HG03457 (cell line): ENCODE data around the gene YAE1.

Source experiments
- ATAC-seq: cut with Tn5 transposase; IDR thresholded peaks from one replicate; pipeline ENCODE4 v1.9.1; 2021; ENCODE audit warnings: moderate number of reproducible peaks; ENCODE audit not compliant: unreplicated experiment

Gene YAE1

DNA sequence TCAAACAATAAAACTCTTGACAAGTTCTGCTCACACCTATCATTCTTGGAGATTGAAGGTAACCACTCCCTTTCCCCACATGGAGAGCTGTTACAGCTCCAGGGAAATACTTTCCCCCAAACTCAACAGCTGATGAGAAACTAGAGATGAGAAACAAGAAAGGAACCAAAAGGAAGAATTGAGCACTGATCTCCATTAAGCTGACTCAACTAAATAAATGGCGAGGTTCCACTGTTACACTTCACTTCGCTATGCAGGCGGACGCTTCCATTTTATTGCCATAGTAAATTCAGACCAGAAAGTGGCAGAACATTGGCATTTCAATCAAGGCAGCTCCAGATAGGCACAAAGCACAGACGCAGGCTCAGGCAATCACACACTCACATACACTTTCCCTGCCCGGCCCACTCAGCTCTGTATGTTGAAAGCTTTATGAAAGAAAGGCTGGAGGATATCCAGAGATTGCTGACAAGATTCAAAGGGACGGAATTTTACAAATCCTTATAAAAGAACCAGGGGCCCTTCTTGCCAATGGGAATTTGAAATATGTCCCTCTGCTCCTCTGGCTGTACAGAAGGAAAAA, 11.5 kb upstream of the YAE1 start:
- no peak for ATAC-seq

GRCh38 chr7:39557222-39557621, 9.0 kb upstream of the YAE1 start:
- no peak for ATAC-seq

GRCh38 chr7:39557911-39558310, 8.3 kb upstream of the YAE1 start:
- no peak for ATAC-seq

GRCh38 chr7:39560408-39560807, 5.8 kb upstream of the YAE1 start:
- ATAC-seq, result no peak

DNA sequence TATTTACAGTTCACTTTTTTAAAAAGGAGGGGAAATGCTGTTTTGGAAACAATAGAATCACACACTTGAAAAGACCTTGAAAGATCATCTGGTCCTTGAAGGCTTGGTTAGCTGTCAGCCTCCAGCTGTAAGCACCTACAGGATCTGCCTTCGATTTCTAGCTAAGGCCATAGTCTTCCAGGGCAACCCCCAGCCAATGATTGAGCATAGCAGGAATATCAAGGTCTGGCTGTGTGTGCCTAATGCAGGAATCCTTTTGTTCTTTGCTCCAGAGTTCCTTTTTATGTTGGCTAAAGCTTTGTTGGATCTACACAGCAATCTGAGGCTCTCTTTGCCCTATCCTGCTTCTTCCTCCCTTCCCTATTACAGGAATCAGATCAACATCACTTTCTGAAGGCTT, 5.2 kb upstream of the YAE1 start:
- ATAC-seq, result no peak

DNA sequence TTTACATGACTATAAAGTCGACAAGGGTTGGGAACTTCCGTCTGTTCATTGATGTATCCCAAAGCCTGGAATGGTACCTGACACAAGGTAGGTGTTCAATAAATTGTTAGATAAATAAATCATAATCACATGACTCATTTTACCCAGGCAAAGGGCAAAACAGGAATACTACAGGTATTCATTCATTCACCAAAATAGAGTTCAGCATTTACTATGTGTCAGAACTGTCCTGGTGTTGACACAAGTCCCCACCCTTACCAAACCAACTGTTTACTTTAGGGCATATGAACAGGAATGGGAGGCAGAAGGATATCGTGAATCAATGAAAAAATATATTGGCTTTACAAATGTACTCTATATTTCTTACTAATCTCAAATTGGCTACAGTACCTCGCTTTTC, 666 bp upstream of the YAE1 start:
- no peak for ATAC-seq

DNA sequence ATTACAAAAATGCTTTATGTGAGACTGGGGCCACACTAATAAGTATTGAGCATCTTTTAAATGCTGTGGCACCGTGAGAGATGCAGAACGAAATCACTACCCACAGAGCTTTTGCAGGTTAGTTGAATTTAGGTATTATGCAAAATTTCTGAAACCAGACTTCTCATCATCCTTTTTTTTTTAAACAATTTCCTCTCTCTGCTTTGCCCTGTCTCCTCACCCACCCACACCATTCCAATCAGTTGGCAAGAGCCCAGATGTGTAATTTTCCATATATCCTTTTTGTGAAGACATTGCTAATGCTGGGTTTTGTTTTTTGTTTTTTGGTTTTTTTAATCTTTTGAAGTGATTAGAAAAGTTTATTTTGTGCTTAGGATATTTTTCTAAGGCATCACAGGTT, 1.1 kb downstream of the YAE1 start:
- ATAC-seq, result no peak

GRCh38 chr7:39574673-39575349, 8.6 kb downstream of the YAE1 start:
- no peak for ATAC-seq

GRCh38 chr7:39577229-39577874, 11.1 kb downstream of the YAE1 start:
- no peak for ATAC-seq

DNA sequence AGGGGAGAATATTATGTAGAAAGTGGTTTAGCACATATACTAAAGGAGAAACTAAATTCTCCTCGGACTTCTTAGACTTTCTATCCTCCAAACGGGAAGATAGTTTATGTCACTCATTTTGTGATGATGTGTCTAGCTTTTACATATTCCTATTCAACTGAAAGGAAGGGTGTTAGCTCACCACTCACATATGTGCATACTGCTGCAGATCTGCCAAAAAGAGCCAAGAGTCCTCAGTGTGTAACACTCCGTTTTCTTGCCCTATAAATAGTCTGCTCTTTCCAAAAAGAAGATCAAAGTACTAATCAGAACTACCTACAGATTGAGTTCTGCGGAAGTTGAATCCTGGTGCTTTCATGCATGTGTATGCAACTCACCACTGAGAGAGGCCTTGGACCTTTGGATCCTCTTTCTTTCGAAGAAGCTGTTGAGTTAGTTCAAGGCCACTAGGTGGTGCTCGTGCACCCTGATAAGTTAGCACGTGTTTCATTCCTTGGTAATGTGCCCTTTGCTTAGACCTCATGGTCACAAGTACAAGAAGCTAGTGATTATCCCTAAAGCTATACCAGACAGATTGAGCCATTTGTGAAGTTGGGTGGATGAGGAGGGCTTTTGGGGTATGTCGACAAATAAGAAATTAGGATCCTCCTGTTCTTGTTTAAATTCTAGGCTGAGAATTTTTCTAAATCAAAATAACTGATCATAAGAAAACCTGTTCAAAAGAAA, 14.1 kb downstream of the YAE1 start:
- ATAC-seq, result peak; percentile 79

DNA sequence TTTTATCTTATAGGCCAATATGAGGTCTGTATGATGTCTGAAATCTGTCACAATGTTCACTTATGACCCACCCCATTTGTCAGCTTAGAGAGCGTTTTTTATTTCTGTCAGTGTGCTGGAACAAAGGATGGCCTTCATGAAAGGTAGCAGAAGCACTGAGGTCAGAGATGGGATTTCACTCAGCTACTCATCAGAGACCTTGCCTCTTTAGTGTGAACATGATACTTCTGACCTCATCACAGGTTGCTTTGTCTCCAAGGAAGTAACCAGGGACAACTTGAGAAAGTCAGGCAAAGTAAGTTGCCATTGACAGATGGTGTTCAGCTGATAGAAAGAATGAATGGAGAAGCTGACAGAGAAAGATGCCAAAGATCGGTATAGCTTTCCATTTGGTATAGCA, 16.3 kb downstream of the YAE1 start:
- no peak for ATAC-seq

DNA sequence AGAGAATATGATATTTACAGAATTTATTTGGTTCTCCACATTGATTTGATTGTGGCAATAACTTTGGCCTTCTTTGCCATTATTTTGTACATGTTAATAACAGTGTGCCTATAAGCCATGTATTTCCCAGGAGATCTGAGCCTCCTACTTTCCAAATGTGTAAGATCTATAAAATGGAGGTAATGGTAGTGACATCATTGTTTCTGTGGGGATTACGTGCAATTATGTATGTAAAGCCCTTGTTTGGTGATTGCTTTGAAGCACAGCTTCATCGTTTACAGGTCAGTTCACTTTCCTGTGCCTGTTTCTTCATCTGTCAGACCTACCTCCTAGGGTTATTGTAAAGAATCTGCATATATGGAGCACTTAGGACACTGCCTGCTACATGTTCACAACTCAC, 17.3 kb downstream of the YAE1 start:
- no peak for ATAC-seq

DNA sequence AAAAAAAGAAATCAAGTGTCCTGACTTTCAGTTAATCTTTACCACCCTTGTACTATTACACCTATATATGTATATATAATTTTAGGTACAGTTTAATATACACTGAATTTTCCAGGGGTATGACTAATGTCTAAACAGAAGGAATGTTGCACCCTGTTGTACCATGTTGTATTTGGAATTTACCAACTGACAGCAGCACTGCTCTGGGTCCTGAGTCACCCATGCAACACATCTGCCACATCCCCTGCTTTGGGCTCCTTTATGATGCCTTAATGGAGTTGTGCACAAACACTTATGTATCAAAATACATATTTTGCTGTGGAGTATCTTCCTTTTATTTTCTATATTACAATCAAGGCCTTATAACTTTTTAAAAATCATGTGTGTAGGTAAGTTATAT, 21.2 kb downstream of the YAE1 start:
- ATAC-seq, result no peak

DNA sequence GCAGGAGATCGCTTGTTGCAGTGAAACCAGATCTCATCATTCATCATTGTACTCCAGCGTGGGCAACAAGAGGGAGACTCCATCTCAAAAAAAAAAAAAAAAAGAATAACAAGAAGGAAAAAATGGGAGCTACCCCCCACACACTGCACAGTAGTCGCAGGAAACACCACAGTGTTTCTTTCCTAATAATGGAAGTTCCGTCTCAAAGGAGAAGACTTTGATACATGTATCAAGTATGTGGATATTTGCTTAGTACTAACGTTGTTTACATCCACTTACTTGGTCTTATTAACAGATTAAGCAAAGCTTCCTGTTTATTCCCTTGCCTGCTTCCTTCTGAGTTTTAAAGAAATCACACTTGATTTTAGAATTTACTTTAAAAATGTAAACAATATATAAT, 22.2 kb downstream of the YAE1 start:
- no peak for ATAC-seq

GRCh38 chr7:39589323-39590111, 23.3 kb downstream of the YAE1 start:
- peak; percentile 87 for ATAC-seq

GRCh38 chr7:39592586-39592985, 26.4 kb downstream of the YAE1 start:
- no peak for ATAC-seq

DNA sequence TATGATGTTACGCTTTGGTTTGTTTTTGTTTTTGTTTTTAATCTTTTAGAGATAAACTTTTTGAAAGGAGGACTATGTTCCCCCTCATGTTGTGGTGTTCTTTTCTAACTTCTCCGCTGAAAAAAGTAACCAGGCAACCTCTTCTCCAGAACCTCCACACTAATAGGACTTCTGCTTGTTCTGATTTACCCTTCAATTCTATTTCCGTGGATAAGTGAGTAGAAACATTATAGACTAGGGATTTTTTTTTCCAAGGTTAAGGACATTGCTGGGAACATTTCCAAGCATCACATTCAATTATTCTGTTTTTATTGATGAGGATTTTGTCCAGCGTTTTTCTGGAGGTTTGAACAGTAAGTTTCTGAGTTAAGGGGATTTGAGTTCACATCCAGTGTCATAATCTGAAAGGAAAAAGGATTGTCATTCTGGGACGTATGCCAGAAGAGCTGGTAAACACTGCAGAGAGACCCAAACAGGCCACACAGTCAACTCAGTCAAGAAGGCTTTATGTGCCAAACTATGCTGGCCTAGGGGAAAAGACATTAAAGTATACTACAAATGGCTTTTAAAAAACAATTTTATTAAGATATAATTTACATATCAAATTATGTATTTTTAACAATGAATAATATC, 28.9 kb downstream of the YAE1 start:
- no peak for ATAC-seq

GRCh38 chr7:39602351-39602750, 36.1 kb downstream of the YAE1 start:
- no peak for ATAC-seq

DNA sequence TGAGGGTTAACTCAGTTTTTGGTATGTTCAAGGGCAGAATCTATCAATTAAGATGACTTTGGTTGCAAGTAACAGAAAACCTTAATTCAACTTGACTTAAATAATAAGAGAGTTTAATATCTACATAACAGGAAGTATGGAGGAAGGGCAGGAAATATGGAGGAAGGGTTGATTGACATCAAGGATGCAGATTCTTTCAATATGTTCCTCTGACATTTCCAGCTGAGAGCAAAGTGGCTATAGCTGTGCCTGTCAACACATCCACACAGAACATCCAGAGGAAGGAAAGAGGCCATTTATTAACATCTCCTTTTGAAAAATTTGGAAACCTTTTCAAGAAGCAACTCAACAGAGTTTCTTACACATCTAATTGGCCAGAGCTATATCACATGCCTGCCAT, 37.7 kb downstream of the YAE1 start:
- ATAC-seq, result no peak

GRCh38 chr7:39605087-39605486, 38.9 kb downstream of the YAE1 start:
- peak; percentile 71 for ATAC-seq

DNA sequence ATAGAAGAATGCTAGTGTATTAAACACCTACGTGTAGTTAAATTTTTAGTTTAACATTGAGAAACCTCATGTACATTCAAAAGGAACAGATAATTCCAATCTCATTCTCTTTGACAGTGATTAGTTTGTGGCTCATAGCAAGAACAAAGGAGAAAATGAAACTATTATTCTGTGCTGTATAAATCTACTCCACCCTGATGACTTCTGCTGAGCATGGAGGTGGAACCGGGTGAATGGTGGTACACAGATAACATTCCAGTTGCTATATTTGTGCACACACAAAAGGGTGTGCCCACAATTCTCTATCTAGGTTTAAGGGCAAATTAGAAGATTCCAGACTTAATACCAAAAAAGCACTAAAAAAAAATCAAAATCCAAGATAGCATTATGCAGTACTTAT, 40.1 kb downstream of the YAE1 start:
- no peak for ATAC-seq
